Esophagus squamous epithelium (tissue), 5 donors: ENCODE measurements around the gene CACNB4. TPM values are rescaled to one million over a fixed set of nuclear protein-coding genes. Genes with fewer than 3 reads are reported as not detected.

Source experiments
- DNase-seq: peaks from one replicate; lab custom pipeline; 2025; lab: John Stamatoyannopoulos, UW
- H3K27ac ChIP-seq, 4 donors: fragments of 200-600 bp; sonication (generic); one replicate each; pipeline ENCODE4 v1.5.1; 2016 to 2019; ENCODE audit warnings: mild to moderate bottlenecking in 1 of 4
- H3K27me3 ChIP-seq, 4 donors: fragments of 200-600 bp; sonication (generic); 1 replicate in 3 of 4; 2 replicates in 1 of 4; pipeline versions ENCODE4 v1.5.1 to v1.6.0; 2017 to 2021; ENCODE audit warnings: antibody characterized with exemption in 1 of 4
- H3K36me3 ChIP-seq, 3 donors: fragments of 200-600 bp; sonication (generic); one replicate each; pipeline ENCODE4 v1.5.1; 2016 to 2019
- H3K4me1 ChIP-seq, 3 donors: fragments of 200-600 bp; sonication (generic); one replicate each; pipeline ENCODE4 v1.5.1; 2017 to 2019
- H3K4me3 ChIP-seq, 4 donors: fragments of 200-600 bp; sonication (generic); 1 replicate in 3 of 4; 2 replicates in 1 of 4; pipeline ENCODE4 v1.5.1; 2016 to 2019; ENCODE audit warnings: mild to moderate bottlenecking in 2 of 4, moderate library complexity in 1 of 4
- H3K9me3 ChIP-seq, 3 donors: fragments of 200-600 bp; sonication (generic); one replicate each; pipeline ENCODE4 v1.5.1; 2016 to 2019
- CTCF ChIP-seq, 6 experiments: fragments of 450-650 bp in 4 of 6; fragments of 200-600 bp in 2 of 6; sonication (generic) in 2 of 6; IDR thresholded peaks; one replicate each; pipeline ENCODE4 v1.5.1; 2016 to 2019; ENCODE audit warnings: antibody characterized with exemption in 6 of 6, mild to moderate bottlenecking in 4 of 6, moderate library complexity in 4 of 6
- POLR2A ChIP-seq, 4 donors: fragments of 450-650 bp; IDR thresholded peaks; one replicate each; pipeline ENCODE4 v1.6.1; 2017; ENCODE audit warnings: antibody characterized with exemption in 4 of 4, mild to moderate bottlenecking in 4 of 4, moderate library complexity in 3 of 4
- WGBS, 2 donors: methylation state at CpG; one replicate each; pipeline ENCODE4 v1.1.5; 2018; 5-methylcytosine and 5-hydroxymethylcytosine counted together
- intact Hi-C: fragments of 100-400 bp; cut with DNase I; formaldehyde crosslinking; loops from one replicate; pipeline ENCODE4 v1.15.0; 2022
- total RNA-seq, 4 donors: library from RNA; depleted of rRNA; stranded (reverse); fragments of >200 nt; gene quantifications; one replicate each; pipeline ENCODE4 v1.1.0, GENCODE V29; 2016
- donor health status: DM: yes; HTN: yes; CAD: no.

CACNB4 gene
- total RNA-seq, 4 donors from 2014 or later = 6.1 to 11.1 (median 7.2) TPM

GRCh38 chr2:152089238-152089637, 9.6 kb downstream of the CACNB4 start:
- TF ChIP-seq POLR2A (IDR thresholded peaks at IDR 0.05) (no peak), CTCF (IDR thresholded peaks at IDR 0.05) (no peak)
- H3K27me3 ChIP-seq = no peaks in the 10 kb centered on the region
- WGBS, 2 donors = 31 to 50% methylated on average over 2 of the region's 2 CpGs
- no peaks in the 10 kb centered on the region for H3K9me3 ChIP-seq
- intact Hi-C loops = no loop called here
- H3K4me1 ChIP-seq = peaks cover 0 to 19% (median 9%) of the 10 kb centered on the region in 3 donors
- H3K27ac ChIP-seq = no peak overlapping the region
- no peak overlapping the region for H3K4me3 ChIP-seq
- DNase-seq = no peak
- H3K36me3 ChIP-seq = no peaks in the 10 kb centered on the region

- Histone ChIP-seq H3K4me3 (no peak overlapping the region), H3K9me3 (no peaks in the 10 kb centered on the region), H3K4me1 (peaks cover 0 to 11% (median 9%) of the 10 kb centered on the region in 3 donors), H3K27ac (no peak overlapping the region), H3K36me3 (no peaks in the 10 kb centered on the region), H3K27me3 (no peaks in the 10 kb centered on the region)
- intact Hi-C loops = no loop called here
- 76 to 81% methylated on average over 3 of the region's 3 CpGs for WGBS, 2 donors
- no peak for DNase-seq
- TF ChIP-seq CTCF (IDR thresholded peaks at IDR 0.05) = no peak
- TF ChIP-seq POLR2A (IDR thresholded peaks at IDR 0.05) = no peak
Observed at GRCh38 chr2:152088006-152088405, 10.8 kb downstream of the CACNB4 start.

GRCh38 chr2:152086231-152086630, 12.6 kb downstream of the CACNB4 start:
- DNase-seq = no peak
- WGBS, 2 donors = 93 to 100% methylated on average over 2 of the region's 2 CpGs
- Histone ChIP-seq H3K9me3 (no peaks in the 10 kb centered on the region), H3K4me3 (no peak overlapping the region), H3K36me3 (no peaks in the 10 kb centered on the region), H3K4me1 (peaks cover 0 to 11% (median 9%) of the 10 kb centered on the region in 3 donors), H3K27ac (no peak overlapping the region), H3K27me3 (no peaks in the 10 kb centered on the region)
- TF ChIP-seq CTCF (IDR thresholded peaks at IDR 0.05) = no peak
- TF ChIP-seq POLR2A (IDR thresholded peaks at IDR 0.05) = no peak
- intact Hi-C loops = no loop called here

- Histone ChIP-seq H3K4me1 (peaks cover 0 to 3% (median under 1%) of the 10 kb centered on the region in 3 donors), H3K36me3 (no peaks in the 10 kb centered on the region), H3K4me3 (no peak overlapping the region), H3K27me3 (no peaks in the 10 kb centered on the region), H3K9me3 (no peaks in the 10 kb centered on the region), H3K27ac (no peak overlapping the region)
- DNase-seq = no peak
- 78 to 79% methylated on average over 6 of the region's 6 CpGs for WGBS, 2 donors
- intact Hi-C loops = no loop called here
- TF ChIP-seq CTCF (IDR thresholded peaks at IDR 0.05) (no peak), POLR2A (IDR thresholded peaks at IDR 0.05) (no peak)
Observed at GRCh38 chr2:152084076-152084475, 14.8 kb downstream of the CACNB4 start.

GRCh38 chr2:152083202-152083875, 15.5 kb downstream of the CACNB4 start:
- intact Hi-C loops = no loop called here
- 76 to 81% methylated on average over 6 of the region's 6 CpGs for WGBS, 2 donors

More at GRCh38 chr2:152083202-152083875, 15.5 kb downstream of the CACNB4 start:
- no peak for DNase-seq
- H3K27ac ChIP-seq = no peak overlapping the region
- no peaks in the 10 kb centered on the region for H3K36me3 ChIP-seq
- no peaks in the 10 kb centered on the region for H3K9me3 ChIP-seq
- no peaks in the 10 kb centered on the region for H3K27me3 ChIP-seq
- TF ChIP-seq POLR2A (IDR thresholded peaks at IDR 0.05) = no peak
- no peak for TF ChIP-seq CTCF (IDR thresholded peaks at IDR 0.05)
- H3K4me3 ChIP-seq = no peak overlapping the region
- no peaks in the 10 kb centered on the region for H3K4me1 ChIP-seq
